Measurements from ENCODE around the gene ZNF862.

DNA sequence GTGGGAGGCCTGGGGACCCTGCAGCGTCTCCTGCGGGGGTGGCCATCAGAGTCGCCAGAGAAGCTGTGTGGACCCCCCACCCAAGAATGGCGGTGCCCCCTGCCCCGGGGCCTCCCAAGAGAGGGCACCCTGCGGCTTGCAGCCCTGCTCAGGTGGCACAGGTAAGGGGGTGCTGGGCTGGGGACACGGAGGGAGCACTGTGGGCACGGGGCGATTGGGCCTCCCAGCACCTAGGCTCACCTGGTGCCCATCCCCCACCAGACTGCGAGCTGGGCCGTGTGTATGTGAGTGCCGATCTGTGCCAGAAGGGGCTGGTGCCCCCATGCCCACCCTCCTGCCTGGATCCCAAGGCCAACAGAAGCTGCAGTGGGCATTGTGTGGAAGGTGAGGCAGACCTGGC, 35.2 kb upstream of the ZNF862 start:
- no peak for TF ChIP-seq POLR2AphosphoS5 (IDR thresholded peaks at IDR 0.05)
- no peak for TF ChIP-seq CTCF (IDR thresholded peaks at IDR 0.05)
